C4-2B (cell line): Measurements from ENCODE around the gene TAF11L7.

Source experiments
- CTCF ChIP-seq: fragments of 450-650 bp; conservative IDR thresholded peaks from 2 replicates; pipeline ENCODE4 v1.5.1; 2017; ENCODE audit warnings: mild to moderate bottlenecking
- ZFX ChIP-seq: fragments of 450-650 bp; IDR thresholded peaks from 2 replicates; pipeline ENCODE4 v1.6.1; 2017

GRCh38 chr5:17625686-17626085 lies 40.1 kb upstream of the TAF11L7 start:
- TF ChIP-seq CTCF (no peak), ZFX (no peak)
